Measurements from ENCODE around the gene TTK.

TTK gene

DNA sequence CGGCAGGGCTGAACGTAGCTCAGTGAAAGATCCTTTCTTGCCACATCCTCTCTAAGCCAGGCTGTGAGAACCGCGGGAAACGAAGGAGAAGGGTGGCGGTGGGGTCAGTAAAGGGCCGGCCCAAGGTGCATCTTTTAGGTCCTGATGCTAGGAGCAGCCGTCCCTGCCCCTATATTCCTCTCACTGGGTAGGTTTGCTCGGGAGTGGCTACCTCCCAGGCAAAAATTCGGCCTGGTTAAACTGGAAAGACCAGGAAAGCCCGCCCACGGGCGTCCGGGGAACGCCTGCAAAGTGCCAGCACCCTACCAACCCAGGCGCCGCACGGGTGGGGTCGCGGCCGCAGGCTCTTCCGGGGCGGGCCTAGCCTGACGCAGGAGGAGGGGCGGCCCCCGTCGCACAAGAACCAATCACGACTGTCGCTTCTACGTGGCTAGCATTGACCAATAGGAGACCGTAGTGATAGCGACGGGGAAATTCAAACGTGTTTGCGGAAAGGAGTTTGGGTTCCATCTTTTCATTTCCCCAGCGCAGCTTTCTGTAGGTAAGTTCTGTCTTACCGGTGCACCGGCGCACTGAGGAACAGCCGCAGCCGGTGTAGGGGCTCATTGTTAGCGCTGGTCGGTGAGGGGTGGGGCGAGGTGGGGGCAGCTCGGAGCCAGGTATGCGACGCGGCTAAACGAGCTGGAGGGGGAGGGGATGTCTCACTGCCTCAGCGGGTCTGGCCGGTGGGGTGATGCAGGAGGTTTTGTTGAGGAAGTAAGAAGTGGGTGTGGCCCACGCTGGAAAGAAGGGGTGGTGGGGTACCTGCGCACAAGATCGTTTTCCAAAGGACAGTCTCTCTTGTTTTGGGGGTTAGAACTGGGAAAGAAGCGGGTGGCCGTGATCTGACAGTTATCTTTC lies at the start of gene TTK:
Gene TTK, plus strand, starts transcription at position 477 of the 900 bp plus-strand sequence. CDS start 1,195 bp downstream, outside the sequence.
- DNase-seq, result peak; percentile 97
- TF ChIP-seq GATA1 (IDR thresholded peaks at IDR 0.05; ENCODE audit: low read depth, low read length) (no peak), POLR2A (IDR thresholded peaks at IDR 0.05; ENCODE audit: low read length) (peak; percentile 87)

DNA sequence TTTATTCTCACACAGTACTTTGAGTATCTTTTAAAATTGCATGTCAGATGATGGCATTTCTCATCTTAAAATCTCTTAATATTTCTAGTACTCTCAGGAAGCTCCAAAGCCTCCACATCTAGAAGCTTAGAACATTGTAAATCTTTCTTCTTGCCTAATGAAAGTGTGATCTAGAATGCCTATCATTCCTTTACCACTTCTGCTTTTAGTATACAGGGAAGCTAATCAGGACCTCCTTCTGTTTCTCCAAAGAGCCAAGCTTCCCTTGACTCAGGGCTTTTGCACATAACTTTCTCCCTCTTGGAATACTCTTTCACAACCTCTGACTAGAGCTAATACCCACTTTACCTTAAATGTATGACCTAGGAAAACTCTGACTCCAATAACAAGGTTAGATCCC lies 49.6 kb upstream of the TTK start:
- no peak for TF ChIP-seq GATA1 (IDR thresholded peaks at IDR 0.05; ENCODE audit: low read depth, low read length)
- TF ChIP-seq POLR2A (IDR thresholded peaks at IDR 0.05; ENCODE audit: low read length), result no peak
- DNase-seq, result no peak

DNA sequence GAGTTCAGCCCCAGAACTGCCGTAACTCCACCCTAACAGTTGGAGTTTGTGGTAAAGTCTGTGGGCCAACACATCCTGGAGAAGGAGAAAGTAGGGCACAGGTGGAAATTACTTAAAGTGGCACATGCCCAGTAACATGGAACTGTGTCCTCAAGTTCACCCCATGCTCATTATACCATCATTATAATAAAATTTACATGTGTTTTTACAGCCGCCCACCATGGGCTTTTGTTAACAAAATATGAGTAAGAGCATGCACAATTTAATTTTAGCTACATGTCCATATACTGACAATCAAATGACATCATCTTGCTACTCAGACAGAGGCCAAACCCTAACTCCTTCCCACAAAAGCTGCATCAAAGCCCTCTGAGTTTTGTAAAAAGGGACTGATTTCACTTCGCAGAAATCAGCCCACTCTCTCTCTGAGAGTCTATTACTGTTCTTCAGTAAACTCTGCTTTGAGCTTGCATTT lies 39.8 kb upstream of the TTK start:
- TF ChIP-seq GATA1 (IDR thresholded peaks at IDR 0.05; ENCODE audit: low read depth, low read length) (no peak), POLR2A (IDR thresholded peaks at IDR 0.05; ENCODE audit: low read length) (no peak)
- no peak for DNase-seq

DNA sequence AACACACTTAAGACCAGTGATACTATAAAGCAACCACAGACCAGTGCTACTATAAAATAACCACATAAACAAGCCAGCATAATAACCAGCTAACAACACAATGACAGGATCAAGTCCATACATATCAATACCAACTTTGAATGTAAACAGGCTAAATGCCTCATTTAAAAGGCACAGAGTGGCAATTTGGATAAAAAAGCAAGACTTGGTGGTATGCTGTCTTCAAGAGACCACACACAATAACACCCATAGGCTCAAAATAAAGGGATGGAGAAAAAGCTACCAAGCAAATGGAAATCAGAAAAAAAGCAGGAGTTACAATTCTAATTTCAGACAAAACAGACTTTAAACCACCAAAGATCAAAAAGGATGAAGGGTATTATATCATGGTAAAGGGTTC lies 37.3 kb upstream of the TTK start:
- no peak for DNase-seq
- TF ChIP-seq POLR2A (IDR thresholded peaks at IDR 0.05; ENCODE audit: low read length), result no peak
- no peak for TF ChIP-seq GATA1 (IDR thresholded peaks at IDR 0.05; ENCODE audit: low read depth, low read length)

DNA sequence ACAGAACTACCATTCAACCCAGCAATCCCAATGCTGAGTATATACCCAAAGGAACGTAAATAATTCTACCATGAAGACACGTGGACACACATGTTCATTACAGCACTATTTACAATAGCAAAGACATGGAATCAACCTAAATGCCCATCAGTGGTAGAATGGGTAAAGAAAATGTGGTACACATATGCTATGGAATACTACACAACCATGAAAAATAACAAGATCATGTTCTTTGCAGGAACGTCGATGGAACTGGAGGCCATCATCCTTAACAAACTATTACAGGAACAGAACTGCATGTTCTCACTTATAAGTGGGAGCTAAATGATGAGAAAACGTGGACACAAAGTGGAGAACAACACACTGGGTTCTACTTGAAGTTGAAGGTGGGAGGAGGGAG lies 34.7 kb upstream of the TTK start:
- no peak for DNase-seq
- TF ChIP-seq POLR2A (IDR thresholded peaks at IDR 0.05; ENCODE audit: low read length) (no peak), GATA1 (IDR thresholded peaks at IDR 0.05; ENCODE audit: low read depth, low read length) (no peak)

DNA sequence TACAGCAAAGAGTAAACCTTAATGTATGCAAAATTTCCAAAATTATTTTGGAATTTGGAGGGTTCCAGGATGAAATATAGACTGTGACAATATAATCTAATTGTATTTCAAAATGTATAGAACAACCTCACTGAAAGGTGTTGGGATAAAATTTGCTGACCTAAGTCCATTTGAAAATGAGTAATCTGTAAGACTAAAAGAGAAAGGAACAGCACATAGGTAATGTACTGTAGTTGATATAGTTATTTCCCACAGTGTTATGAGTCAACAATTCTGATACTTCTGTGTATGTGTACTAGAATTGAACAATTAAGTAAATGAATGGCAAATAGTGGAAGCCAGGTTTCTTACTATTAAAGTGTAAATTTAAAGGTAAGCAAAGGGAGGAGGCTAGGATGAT lies 33.3 kb upstream of the TTK start:
- TF ChIP-seq POLR2A (IDR thresholded peaks at IDR 0.05; ENCODE audit: low read length), result no peak
- no peak for TF ChIP-seq GATA1 (IDR thresholded peaks at IDR 0.05; ENCODE audit: low read depth, low read length)
- DNase-seq, result no peak

DNA sequence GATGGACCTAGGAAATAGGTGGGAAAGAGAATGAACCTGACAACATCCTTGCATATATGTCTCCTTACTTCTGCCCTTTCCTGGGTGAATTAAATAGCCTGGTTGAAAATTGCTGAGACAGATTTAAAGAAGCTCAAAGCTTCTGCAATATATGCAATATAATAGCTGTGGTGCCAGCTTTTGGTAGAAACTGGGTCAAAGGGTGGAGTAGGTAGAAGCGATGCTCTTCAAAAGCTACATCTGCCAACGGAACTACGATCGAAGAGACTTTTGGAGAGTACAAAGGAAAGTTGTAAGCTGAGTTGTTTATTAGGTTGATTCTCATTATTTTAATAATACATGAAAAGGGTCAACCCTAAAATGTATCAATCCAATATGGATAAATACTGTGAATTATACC lies 22.8 kb upstream of the TTK start:
- DNase-seq, result no peak
- no peak for TF ChIP-seq POLR2A (IDR thresholded peaks at IDR 0.05; ENCODE audit: low read length)
- no peak for TF ChIP-seq GATA1 (IDR thresholded peaks at IDR 0.05; ENCODE audit: low read depth, low read length)

DNA sequence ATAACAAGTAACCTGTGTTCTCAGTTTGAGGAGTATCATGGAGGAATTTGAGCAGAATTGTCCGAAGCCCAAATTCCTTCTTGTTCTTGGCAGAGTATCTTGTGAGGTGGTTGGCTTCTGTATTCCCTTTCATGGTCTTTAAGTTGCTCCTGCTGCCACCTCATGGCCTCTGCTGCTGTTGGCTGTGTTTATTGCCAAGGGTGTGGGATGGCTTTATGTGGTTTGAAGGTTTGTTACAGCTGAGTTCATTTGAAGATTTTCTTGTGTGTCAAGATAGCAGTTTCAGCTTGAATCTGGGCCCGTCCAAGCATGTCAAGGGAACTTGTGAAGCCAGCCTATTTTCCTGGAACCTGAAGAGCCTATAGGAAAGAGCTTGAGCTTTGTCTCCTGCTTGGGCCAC lies 20.2 kb upstream of the TTK start:
- TF ChIP-seq POLR2A (IDR thresholded peaks at IDR 0.05; ENCODE audit: low read length), result no peak
- TF ChIP-seq GATA1 (IDR thresholded peaks at IDR 0.05; ENCODE audit: low read depth, low read length), result no peak
- DNase-seq, result peak in 1 of 2 experiments; percentile 2

DNA sequence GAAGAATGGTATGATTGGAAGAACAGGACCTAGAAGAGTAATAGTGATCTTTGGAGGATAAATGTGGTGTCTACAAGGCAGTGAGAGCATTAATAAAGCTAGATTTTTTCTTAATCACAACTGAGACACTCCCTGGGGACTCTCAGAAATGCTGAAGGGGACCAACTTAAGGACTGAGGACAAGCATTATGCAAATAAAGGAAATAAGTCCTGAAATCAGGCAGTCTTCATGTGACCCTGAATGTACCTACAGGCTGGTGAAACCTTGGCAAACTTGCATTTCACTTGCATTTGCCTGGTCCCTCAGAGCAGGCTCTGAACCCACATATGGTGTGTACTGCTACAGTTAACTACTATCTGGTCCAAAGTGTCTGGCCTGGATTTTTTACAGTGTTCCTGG lies 19.3 kb upstream of the TTK start:
- TF ChIP-seq POLR2A (IDR thresholded peaks at IDR 0.05; ENCODE audit: low read length) (no peak), GATA1 (IDR thresholded peaks at IDR 0.05; ENCODE audit: low read depth, low read length) (no peak)
- DNase-seq, result no peak

DNA sequence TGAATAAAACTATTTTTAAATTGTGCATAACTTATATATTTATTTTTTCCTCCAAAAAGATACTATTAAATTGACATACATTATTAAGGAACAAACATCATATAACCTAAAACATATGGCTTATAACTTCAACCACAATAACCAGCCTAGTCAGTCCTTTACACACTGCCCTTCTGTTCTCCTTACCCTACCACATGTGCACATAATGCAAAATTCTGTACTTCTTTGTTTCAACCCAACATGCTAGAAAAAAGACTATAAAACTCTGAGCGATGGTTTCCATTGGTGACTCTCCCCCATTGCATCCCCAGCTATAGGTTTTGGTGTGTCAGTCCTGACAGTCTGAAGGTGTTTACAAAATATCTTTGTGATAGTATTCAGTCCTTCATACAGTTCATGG lies 14.8 kb upstream of the TTK start:
- TF ChIP-seq POLR2A (IDR thresholded peaks at IDR 0.05; ENCODE audit: low read length), result no peak
- no peak for DNase-seq

DNA sequence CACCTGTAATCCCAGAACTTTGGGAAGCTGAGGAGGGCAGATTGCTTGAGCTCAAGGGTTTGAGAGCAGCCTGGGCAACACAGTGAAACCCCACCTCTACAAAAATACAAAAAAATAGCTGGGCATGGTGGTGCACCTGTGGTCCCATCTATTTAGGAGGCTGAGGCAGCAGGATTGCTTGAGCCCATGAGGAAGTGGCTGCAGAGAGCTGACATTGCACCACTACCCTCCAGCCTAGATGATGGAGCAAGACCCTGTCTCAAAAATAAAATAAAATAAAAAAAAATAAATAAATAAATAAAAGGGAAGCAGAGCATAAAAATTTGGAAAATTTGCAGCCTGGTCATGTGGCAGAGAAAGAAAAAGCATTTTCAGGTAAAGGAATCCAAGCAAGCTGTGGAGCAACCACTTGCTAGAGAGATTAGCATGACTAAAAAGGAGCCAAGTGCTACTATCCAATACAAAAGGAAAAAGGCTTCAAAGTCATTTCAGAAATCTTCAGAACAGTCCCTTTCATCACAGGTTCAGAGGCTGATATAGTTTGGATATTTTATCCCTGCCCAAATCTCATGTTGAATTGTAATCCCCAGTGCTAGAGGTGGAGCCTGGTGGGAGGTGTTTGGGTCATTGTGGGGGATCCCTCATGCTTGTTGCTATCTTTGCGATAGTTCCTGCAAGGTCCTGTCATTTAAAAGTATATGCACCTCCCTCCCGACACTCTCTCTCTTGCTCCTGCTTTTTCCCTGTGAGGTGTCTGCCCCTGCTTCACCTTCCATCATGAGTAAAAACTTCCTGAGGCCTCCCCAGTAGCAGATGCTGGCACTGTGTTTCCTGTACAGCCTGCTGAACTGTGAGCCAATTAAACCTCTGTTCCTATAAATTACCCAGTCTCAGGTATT lies 11.2 kb upstream of the TTK start:
- no peak for TF ChIP-seq POLR2A (IDR thresholded peaks at IDR 0.05; ENCODE audit: low read length)
- TF ChIP-seq GATA1 (IDR thresholded peaks at IDR 0.05; ENCODE audit: low read depth, low read length), result no peak
- no peak for DNase-seq

DNA sequence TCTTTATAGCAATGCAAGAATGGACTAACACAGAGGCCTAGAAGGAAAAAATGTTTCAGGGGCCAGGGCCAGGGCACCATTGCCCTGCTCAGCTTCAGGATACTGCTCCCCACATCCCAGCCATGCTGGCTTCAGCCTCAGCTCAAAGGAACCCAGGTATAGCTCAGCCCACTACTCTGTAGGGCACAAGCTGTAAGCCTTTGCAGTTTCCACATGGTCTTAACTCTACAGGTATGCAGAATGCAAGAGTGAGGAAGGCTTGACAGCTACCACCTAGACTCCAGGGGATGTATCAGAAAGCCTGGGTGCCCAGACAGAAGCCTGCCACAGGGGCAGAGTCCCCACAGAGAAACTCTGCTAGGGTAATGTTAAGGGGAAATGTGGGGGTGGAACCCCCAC lies 10.5 kb upstream of the TTK start:
- TF ChIP-seq POLR2A (IDR thresholded peaks at IDR 0.05; ENCODE audit: low read length) (no peak), GATA1 (IDR thresholded peaks at IDR 0.05; ENCODE audit: low read depth, low read length) (no peak)
- DNase-seq, result no peak

DNA sequence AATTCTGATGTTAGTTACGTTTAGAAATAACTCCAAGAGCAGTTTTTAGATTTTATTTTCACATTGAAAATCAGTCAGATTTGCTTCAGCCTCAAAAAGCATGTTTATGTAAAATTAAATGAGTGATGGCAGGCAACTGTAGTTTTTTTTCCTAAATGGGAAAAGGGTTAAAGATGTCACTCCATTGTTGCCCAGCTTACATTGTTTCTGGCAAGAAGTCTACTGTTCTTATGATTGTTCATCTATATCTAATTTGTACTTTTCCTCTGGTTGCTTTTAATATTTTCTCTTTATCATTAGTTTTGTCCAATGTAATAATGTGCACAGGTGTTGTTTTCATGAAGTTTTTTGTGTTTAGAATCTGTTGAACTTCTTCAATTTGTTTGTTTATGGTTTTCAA lies 6.7 kb upstream of the TTK start:
- DNase-seq, result no peak
- TF ChIP-seq GATA1 (IDR thresholded peaks at IDR 0.05; ENCODE audit: low read depth, low read length) (no peak), POLR2A (IDR thresholded peaks at IDR 0.05; ENCODE audit: low read length) (no peak)

DNA sequence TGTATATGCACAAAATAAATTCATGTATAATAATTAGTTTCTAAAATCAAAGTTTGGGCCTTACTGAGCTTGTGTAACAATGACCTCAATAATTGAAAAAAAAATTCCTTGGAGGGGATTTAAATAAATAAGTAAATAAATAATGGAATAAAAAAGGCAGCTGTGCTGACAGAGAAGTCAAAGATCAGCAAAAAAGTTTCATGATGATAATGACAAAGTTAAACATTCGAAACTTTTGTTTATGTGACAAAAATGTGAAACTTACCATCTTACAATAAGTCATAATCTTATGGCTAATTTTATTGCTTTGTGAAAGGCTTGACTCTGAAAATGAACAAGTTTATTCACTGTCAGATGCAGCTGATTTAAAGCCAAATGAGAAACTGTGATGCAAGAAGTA lies 3.1 kb upstream of the TTK start:
- TF ChIP-seq POLR2A (IDR thresholded peaks at IDR 0.05; ENCODE audit: low read length) (no peak), GATA1 (IDR thresholded peaks at IDR 0.05; ENCODE audit: low read depth, low read length) (no peak)

More for the DNA sequence above, 3.1 kb upstream of the TTK start:
- DNase-seq, result no peak

All from erythroblast (primary cell).